Ishikawa (cell line): ENCODE measurements around the gene MCOLN2.

Experiments used
- CEBPB ChIP-seq: IDR thresholded peaks from 2 replicates; pipeline ENCODE4 v1.6.1; 2012
- CREB1 ChIP-seq: IDR thresholded peaks from 2 replicates; pipeline ENCODE4 v1.6.1; 2012; ENCODE audit warnings: low read depth
- EGR1 ChIP-seq: IDR thresholded peaks from 2 replicates; pipeline ENCODE4 v1.6.1; 2012
- EP300 ChIP-seq: IDR thresholded peaks from 2 replicates; pipeline ENCODE4 v1.6.1; 2012; ENCODE audit warnings: borderline replicate concordance
- FOXM1 ChIP-seq: IDR thresholded peaks from 2 replicates; pipeline ENCODE4 v1.6.1; 2012; ENCODE audit warnings: low read depth, borderline replicate concordance
- NFIC ChIP-seq: IDR thresholded peaks from 2 replicates; pipeline ENCODE4 v1.6.1; 2012
- RAD21 ChIP-seq: IDR thresholded peaks from 2 replicates; pipeline ENCODE4 v1.6.1; 2012; ENCODE audit warnings: low read depth
- TAF1 ChIP-seq: IDR thresholded peaks from 2 replicates; pipeline ENCODE4 v1.6.1; 2012; ENCODE audit warnings: low read depth, mild to moderate bottlenecking
- TCF12 ChIP-seq: IDR thresholded peaks from 2 replicates; pipeline ENCODE4 v1.6.1; 2012; ENCODE audit warnings: low read depth
- TEAD4 ChIP-seq: IDR thresholded peaks from 2 replicates; pipeline ENCODE4 v1.6.1; 2012
- YY1 ChIP-seq: IDR thresholded peaks from 2 replicates; pipeline ENCODE4 v1.6.1; 2012; ENCODE audit warnings: low read depth
- ZBTB7A ChIP-seq: IDR thresholded peaks from 2 replicates; pipeline ENCODE4 v1.6.1; 2012; ENCODE audit warnings: low read depth
- TF ChIP-seq, protein P1 (sequence below): IDR thresholded peaks from 2 replicates; pipeline ENCODE4 v1.6.1; 2012; ENCODE audit warnings: low read depth, mild to moderate bottlenecking
- TF ChIP-seq, protein P2 (sequence below): IDR thresholded peaks from 2 replicates; pipeline ENCODE4 v1.6.1; 2012
- TF ChIP-seq, protein P3 (sequence below): IDR thresholded peaks from 2 replicates; pipeline ENCODE4 v1.6.1; 2012

MCOLN2 gene

DNA sequence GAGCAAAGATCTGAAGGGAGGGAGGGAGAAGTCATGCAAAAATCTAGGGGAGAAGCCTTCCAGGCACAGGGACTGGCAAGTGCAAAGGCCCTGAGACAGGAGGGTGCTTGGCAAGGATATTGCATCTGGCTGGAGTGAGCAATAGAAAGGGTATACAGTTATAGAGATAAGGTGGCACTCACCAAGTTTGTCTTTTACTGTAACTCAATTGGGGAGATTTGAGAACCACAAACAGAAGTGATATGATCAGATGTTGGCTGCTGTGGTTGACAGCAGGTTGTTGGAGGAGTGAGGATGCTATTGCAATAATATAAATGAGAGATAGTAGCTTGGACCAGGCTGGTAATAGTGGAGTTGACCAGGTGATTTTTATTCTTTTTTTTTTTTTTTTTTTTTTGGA, 25.8 kb upstream of the MCOLN2 start:
- TF ChIP-seq ZBTB7A = no peak
- no peak for TF ChIP-seq EGR1
- no peak for TF ChIP-seq RAD21
- TF ChIP-seq NFIC = no peak
- TF ChIP-seq, protein P1, sequence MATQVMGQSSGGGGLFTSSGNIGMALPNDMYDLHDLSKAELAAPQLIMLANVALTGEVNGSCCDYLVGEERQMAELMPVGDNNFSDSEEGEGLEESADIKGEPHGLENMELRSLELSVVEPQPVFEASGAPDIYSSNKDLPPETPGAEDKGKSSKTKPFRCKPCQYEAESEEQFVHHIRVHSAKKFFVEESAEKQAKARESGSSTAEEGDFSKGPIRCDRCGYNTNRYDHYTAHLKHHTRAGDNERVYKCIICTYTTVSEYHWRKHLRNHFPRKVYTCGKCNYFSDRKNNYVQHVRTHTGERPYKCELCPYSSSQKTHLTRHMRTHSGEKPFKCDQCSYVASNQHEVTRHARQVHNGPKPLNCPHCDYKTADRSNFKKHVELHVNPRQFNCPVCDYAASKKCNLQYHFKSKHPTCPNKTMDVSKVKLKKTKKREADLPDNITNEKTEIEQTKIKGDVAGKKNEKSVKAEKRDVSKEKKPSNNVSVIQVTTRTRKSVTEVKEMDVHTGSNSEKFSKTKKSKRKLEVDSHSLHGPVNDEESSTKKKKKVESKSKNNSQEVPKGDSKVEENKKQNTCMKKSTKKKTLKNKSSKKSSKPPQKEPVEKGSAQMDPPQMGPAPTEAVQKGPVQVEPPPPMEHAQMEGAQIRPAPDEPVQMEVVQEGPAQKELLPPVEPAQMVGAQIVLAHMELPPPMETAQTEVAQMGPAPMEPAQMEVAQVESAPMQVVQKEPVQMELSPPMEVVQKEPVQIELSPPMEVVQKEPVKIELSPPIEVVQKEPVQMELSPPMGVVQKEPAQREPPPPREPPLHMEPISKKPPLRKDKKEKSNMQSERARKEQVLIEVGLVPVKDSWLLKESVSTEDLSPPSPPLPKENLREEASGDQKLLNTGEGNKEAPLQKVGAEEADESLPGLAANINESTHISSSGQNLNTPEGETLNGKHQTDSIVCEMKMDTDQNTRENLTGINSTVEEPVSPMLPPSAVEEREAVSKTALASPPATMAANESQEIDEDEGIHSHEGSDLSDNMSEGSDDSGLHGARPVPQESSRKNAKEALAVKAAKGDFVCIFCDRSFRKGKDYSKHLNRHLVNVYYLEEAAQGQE = no peak
- TF ChIP-seq CEBPB = no peak
- TF ChIP-seq, protein P2, sequence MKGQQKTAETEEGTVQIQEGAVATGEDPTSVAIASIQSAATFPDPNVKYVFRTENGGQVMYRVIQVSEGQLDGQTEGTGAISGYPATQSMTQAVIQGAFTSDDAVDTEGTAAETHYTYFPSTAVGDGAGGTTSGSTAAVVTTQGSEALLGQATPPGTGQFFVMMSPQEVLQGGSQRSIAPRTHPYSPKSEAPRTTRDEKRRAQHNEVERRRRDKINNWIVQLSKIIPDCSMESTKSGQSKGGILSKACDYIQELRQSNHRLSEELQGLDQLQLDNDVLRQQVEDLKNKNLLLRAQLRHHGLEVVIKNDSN = no peak
- TF ChIP-seq CREB1 = no peak
- TF ChIP-seq TEAD4 = no peak
- no peak for TF ChIP-seq EP300
- no peak for TF ChIP-seq TCF12
- no peak for TF ChIP-seq FOXM1
- TF ChIP-seq YY1 = no peak
- TF ChIP-seq, protein P3, sequence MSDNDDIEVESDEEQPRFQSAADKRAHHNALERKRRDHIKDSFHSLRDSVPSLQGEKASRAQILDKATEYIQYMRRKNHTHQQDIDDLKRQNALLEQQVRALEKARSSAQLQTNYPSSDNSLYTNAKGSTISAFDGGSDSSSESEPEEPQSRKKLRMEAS = no peak
- no peak for TF ChIP-seq TAF1

DNA sequence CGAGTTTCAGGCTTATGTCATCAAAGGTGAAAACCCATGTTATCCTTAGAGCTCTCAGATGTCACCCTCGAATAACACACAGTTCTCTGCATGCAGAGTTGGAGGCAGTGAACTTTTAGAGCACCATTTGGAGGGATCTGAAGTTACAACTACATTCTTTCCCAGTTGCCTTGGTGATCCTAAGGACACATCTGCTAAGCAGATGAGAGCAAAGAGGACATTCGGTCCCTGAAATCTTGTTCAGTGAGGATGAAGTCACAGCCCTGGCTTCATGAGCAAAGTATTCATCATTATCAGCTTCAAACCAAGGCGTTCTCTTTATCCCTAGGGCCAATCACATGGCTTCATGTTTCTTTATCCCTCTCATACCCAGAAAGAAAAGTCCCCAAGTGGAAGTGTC, 23.1 kb upstream of the MCOLN2 start:
- TF ChIP-seq, protein P2 = no peak
- TF ChIP-seq, protein P1 = no peak
- TF ChIP-seq EGR1 (no peak), EP300 (no peak), NFIC (no peak), RAD21 (no peak), CEBPB (no peak), TEAD4 (no peak), YY1 (no peak), FOXM1 (no peak)
- TF ChIP-seq, protein P3 = no peak

DNA sequence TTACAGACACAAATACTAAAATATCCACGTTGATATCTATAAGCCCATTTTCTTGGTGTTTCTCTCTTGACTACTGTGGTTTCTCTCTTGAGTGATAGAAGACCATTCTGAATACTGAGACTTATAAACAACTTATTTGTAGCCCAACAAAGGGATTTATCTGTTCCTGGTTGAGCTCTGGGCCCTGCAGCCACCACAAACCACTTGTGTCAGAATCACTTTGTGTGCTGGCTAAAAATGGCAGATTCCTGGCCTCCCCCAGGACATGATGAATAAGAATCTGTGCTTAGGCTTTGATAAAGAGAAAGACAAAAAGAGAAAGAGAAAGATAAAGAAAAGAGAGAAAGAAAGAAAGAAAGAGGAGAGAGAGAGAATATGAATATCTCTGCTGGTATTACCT, 18.9 kb upstream of the MCOLN2 start:
- TF ChIP-seq ZBTB7A (no peak), TAF1 (no peak), RAD21 (no peak), NFIC (no peak), EGR1 (no peak), FOXM1 (no peak)
- TF ChIP-seq, protein P1 = no peak

DNA sequence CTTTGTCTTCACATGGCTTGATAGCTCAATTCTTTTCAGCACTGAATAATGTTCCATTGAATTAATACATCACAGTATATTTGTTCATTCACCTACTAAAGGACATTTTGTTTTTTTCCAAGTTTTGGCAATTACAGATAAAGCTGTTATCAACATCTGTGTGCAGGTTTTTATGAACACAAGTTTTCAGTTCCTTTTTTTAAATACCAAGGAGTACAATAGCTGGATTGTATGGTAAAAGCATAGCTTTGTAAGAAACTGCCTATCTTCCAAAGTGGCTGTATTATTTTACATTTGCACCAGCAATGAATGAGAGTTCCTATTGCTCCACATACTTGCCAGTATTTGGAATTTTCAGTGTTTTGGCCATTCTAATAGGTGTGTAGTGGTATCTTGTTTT, 4.8 kb upstream of the MCOLN2 start:
- no peak for TF ChIP-seq FOXM1
- no peak for TF ChIP-seq EGR1

DNA sequence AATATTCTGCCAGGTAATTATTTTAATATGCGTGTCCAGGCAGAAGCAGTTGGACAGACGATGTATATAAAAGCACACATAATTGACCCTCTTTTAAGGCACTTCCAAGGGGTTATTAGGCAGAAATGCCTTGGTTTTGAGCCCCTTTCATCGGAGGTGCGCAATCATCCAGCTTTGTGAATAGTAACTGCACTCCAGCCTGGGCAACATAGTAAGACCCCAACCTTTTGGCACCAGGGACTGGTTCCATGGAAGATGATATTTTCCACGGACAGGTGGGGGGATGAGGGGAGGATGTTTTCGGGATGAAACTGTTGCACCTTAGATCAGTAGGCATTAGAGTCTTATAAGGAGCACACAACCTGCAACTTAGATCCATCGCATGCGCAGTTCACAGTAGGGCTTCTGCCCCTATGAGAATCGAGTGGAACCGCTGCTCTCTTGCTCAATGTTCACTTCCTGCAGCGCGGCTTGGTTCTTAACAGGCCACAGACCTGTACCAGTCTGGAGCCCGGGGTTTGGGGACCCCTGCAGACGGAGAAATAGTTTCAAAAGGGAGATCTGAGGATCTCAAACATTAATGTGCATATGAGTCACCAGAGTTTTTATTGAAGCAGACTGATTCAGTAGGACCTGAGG, 1.8 kb upstream of the MCOLN2 start:
- TF ChIP-seq, protein P2 = no peak
- TF ChIP-seq CEBPB (no peak), NFIC (no peak), CREB1 (no peak), RAD21 (no peak), EGR1 (no peak), EP300 (no peak), TCF12 (no peak), ZBTB7A (no peak), TEAD4 (no peak), TAF1 (no peak), YY1 (no peak), FOXM1 (no peak)
- TF ChIP-seq, protein P1 = no peak
- TF ChIP-seq, protein P3 = no peak
